Osteoblast (primary cell): ENCODE results near the gene GGCT. TPM values are rescaled to one million over a fixed set of nuclear protein-coding genes. Genes with fewer than 3 reads are reported as not detected.

ENCODE experiments used
- DNase-seq: peaks from one replicate; pipeline ENCODE4 v3.0.0; 2011; ENCODE audit warnings: low spot score, mixed read lengths; ENCODE audit not compliant: insufficient read length; ENCODE audit errors: missing footprints
- H2AFZ ChIP-seq: 2 replicates; pipeline ENCODE4 v1.6.0; 2011; ENCODE audit warnings: mild to moderate bottlenecking, low read length
- H3K27ac ChIP-seq: 2 replicates; pipeline ENCODE4 v1.5.1; 2011; ENCODE audit warnings: mild to moderate bottlenecking, low read depth, low read length, moderate library complexity
- H3K27me3 ChIP-seq: 2 replicates; pipeline ENCODE4 v1.6.0; 2012; ENCODE audit warnings: mild to moderate bottlenecking, control low read depth, inconsistent platforms, low read length, moderate library complexity; ENCODE audit not compliant: insufficient read depth
- H3K36me3 ChIP-seq: 2 replicates; pipeline ENCODE4 v1.5.1; 2011; ENCODE audit warnings: mild to moderate bottlenecking, low read length, control low read depth, moderate library complexity; ENCODE audit not compliant: insufficient read depth
- H3K4me1 ChIP-seq: 2 replicates; pipeline ENCODE4 v1.5.1; 2011; ENCODE audit warnings: mild to moderate bottlenecking, low read length, control low read depth, moderate library complexity; ENCODE audit not compliant: insufficient read depth
- H3K4me2 ChIP-seq: 2 replicates; pipeline ENCODE4 v1.6.0; 2011; ENCODE audit warnings: mild to moderate bottlenecking, low read length; ENCODE audit not compliant: insufficient read depth
- H3K4me3 ChIP-seq: fragments of 200-600 bp; sonication (generic); 3 replicates; pipeline ENCODE4 v1.5.1; 2012; ENCODE audit warnings: mild to moderate bottlenecking, low read length, inconsistent platforms; ENCODE audit not compliant: insufficient read depth
- H3K79me2 ChIP-seq: 2 replicates; pipeline ENCODE4 v1.6.0; 2012; ENCODE audit warnings: mild to moderate bottlenecking, low read length, control low read depth, inconsistent platforms; ENCODE audit not compliant: insufficient read depth
- H3K9me3 ChIP-seq: 2 replicates; pipeline ENCODE4 v1.5.1; 2011; ENCODE audit warnings: low read depth, low read length, control low read depth
- H4K20me1 ChIP-seq: 2 replicates; pipeline ENCODE4 v1.6.0; 2012; ENCODE audit warnings: mild to moderate bottlenecking, low read length, control low read depth; ENCODE audit not compliant: insufficient read depth
- total RNA-seq: library from RNA; depleted of rRNA; stranded (reverse); fragments of >200 nt; gene quantifications from 2 replicates; pipeline ENCODE4 v1.2.3, GENCODE V29; 2012
- TF ChIP-seq, protein P1 (sequence below): IDR thresholded peaks from 2 replicates; pipeline ENCODE4 v1.5.1; 2011; ENCODE audit warnings: mild to moderate bottlenecking, low read depth, low read length, moderate library complexity; ENCODE audit errors: extremely low read depth

Gene GGCT
- total RNA-seq, 1 donor: 24.2 TPM

DNA sequence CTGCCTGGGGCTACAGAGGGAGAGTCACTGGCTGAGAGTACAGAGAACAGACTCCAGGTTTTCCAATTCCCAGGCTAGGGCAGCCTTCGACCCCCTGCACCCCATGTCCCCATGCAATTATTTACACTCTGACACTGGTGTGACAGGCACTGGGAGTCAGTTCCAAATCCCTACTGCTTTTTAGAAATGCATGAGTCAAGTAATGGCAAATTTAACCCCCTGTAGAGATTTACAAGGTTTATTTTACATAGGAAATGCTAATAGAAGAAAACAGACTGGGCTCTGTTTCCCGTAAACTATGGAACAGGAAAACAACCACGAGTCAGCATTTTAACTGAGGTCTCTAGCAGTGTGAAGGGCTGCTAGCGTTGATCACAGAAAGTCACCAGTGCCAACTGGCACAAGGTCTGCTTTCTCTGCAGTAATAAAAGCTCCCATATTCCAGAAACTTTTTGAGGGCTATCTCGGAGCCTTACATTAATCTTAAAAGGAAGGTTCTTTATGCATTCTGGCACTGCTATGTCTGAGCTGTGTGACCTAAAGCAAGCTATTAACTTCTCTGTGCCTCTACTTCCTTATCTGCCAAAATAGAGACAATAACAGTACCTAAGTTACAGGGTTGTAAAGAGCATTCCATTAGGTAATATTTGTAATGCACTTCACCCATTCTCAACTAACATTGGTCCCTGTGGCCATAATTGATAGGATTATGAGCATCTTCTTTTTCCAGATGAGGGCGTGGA lies 54.2 kb downstream of the GGCT start:
- H3K4me3 ChIP-seq: no peak overlapping the region
- no peak overlapping the region for H3K27ac ChIP-seq
- H3K4me2 ChIP-seq: no peak overlapping the region
- peaks cover 43% of the 10 kb centered on the region for H3K36me3 ChIP-seq
- TF ChIP-seq, protein P1, sequence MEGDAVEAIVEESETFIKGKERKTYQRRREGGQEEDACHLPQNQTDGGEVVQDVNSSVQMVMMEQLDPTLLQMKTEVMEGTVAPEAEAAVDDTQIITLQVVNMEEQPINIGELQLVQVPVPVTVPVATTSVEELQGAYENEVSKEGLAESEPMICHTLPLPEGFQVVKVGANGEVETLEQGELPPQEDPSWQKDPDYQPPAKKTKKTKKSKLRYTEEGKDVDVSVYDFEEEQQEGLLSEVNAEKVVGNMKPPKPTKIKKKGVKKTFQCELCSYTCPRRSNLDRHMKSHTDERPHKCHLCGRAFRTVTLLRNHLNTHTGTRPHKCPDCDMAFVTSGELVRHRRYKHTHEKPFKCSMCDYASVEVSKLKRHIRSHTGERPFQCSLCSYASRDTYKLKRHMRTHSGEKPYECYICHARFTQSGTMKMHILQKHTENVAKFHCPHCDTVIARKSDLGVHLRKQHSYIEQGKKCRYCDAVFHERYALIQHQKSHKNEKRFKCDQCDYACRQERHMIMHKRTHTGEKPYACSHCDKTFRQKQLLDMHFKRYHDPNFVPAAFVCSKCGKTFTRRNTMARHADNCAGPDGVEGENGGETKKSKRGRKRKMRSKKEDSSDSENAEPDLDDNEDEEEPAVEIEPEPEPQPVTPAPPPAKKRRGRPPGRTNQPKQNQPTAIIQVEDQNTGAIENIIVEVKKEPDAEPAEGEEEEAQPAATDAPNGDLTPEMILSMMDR: no peak
- H3K4me1 ChIP-seq: no peaks in the 10 kb centered on the region
- no peak for DNase-seq
- no peaks in the 10 kb centered on the region for H4K20me1 ChIP-seq
- H3K27me3 ChIP-seq: no peaks in the 10 kb centered on the region
- H2AFZ ChIP-seq: no peak overlapping the region
- H3K79me2 ChIP-seq: no peaks in the 10 kb centered on the region
- H3K9me3 ChIP-seq: no peaks in the 10 kb centered on the region

DNA sequence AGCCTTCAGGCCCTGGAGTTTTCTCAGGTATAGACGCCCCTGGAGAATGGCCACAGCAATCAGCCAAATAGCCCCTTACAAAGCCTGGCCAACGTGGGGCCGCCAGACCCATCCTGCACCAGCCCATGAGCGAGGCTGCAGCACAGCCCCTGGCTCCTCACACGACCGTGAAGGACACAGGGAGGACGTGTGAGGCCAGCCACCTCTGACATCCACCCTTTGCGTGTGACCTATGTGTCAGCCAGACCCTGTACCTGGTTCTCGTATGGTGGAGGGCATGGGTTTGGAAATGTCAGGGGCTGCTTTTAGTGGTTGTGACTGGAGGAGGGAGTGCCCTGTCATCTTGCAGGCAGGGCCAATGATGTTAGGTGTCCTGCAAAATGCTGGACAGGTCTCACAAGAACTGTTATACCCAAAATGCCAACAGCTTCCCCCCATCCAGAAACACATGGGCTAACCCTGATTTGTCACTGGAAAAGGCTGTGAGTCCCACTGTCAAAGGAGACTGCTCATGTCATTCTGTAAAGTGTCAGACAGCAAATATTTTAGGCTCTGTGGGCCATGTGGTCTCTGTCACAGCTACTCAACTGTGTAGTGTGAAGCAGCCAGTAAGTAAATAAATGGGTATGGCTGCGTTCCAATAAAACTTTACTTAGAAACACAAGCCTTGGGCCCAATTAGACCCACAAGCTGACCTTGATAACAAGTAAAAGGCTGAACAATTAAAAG lies 56.0 kb downstream of the GGCT start:
- Histone ChIP-seq H3K27ac (no peak overlapping the region), H2AFZ (no peak overlapping the region), H3K4me1 (no peaks in the 10 kb centered on the region), H4K20me1 (no peaks in the 10 kb centered on the region), H3K4me3 (no peak overlapping the region), H3K9me3 (no peaks in the 10 kb centered on the region), H3K36me3 (peaks cover 31% of the 10 kb centered on the region), H3K79me2 (no peaks in the 10 kb centered on the region), H3K27me3 (no peaks in the 10 kb centered on the region), H3K4me2 (no peak overlapping the region)
- TF ChIP-seq, protein P1: no peak
- no peak for DNase-seq

DNA sequence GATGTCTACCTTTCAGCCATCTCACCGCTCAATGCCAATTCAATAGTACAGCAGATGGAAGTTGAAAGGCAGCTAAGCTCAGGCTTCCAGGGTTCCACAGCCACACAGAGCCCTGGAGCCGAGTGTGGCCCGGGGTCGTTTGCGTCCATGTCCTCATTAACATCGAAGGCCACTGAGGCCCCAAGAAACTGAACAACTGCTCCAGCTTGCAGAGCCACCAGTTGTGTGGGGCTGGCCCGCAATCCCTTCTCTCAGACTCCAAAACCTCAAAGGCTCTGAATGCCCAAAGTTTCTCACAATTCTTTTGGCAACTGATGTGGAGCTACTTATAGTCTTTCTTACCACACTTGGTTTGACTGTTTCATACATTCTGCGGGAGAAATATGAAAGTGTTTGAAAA lies 57.2 kb downstream of the GGCT start:
- Histone ChIP-seq H4K20me1 (no peaks in the 10 kb centered on the region), H3K36me3 (peaks cover 30% of the 10 kb centered on the region), H3K4me1 (no peaks in the 10 kb centered on the region), H3K27ac (no peak overlapping the region), H3K79me2 (no peaks in the 10 kb centered on the region), H3K27me3 (no peaks in the 10 kb centered on the region), H3K9me3 (no peaks in the 10 kb centered on the region), H2AFZ (no peak overlapping the region), H3K4me3 (no peak overlapping the region), H3K4me2 (no peak overlapping the region)
- TF ChIP-seq, protein P1: no peak
- no peak for DNase-seq

Other genes starting within 250 kb of the GGCT start
- 12.1 and 12.7 TPM in 2 replicates for gene ZNRF2, start 220.2 kb downstream of the GGCT start, total RNA-seq
- 7.6 and 7.7 TPM in 2 replicates for gene NOD1, start 26.0 kb downstream of the GGCT start, total RNA-seq
- 417 and 526 TPM in 2 replicates for gene GARS1, start 90.0 kb upstream of the GGCT start, total RNA-seq
- not detected in 2 replicates for gene CRHR2, start 177.6 kb upstream of the GGCT start, total RNA-seq
- 0.72 and 1.5 TPM in 2 replicates for gene INMT, start 247.3 kb upstream of the GGCT start, total RNA-seq